Muscle layer of colon (tissue), 2 donors: ENCODE data around the gene HDAC5.
A peak's percentile ranks its signal among the peaks of the same experiment; 100 is the strongest.

Experiments used
- H3K27ac ChIP-seq: one replicate; pipeline ENCODE4 v1.7.0; 2013; ENCODE audit warnings: low read depth, mild to moderate bottlenecking, low read length, moderate library complexity
- H3K27me3 ChIP-seq, 2 donors: one replicate each; pipeline ENCODE4 v1.7.0; 2013; ENCODE audit warnings: low read length in 2 of 2, mild to moderate bottlenecking in 2 of 2; ENCODE audit not compliant: insufficient read depth in 2 of 2, control insufficient read depth in 1 of 2
- H3K36me3 ChIP-seq: one replicate; pipeline ENCODE4 v1.7.0; 2013; ENCODE audit warnings: mild to moderate bottlenecking, low read length; ENCODE audit not compliant: insufficient read depth
- H3K4me1 ChIP-seq: one replicate; pipeline ENCODE4 v1.7.0; 2013; ENCODE audit warnings: mild to moderate bottlenecking, low read length; ENCODE audit not compliant: insufficient read depth
- H3K4me3 ChIP-seq, 2 donors: one replicate each; pipeline ENCODE4 v1.7.0; 2013; ENCODE audit warnings: low read length in 2 of 2, low read depth in 1 of 2, mild to moderate bottlenecking in 1 of 2, moderate library complexity in 1 of 2
- H3K9ac ChIP-seq: one replicate; pipeline ENCODE4 v1.7.0; 2013; ENCODE audit warnings: low read length
- H3K9me3 ChIP-seq: one replicate; pipeline ENCODE4 v1.7.0; 2013; ENCODE audit warnings: mild to moderate bottlenecking, low read length
- donor health status: abdominal sarcoma.
- donor health status: Adenocarcinoma of cecum.

The HDAC5 gene

GRCh38 chr17:44079877-44080821, 43.3 kb downstream of the HDAC5 start:
- H3K4me1 ChIP-seq: no peaks in the 10 kb centered on the region
- peaks cover 92% of the 10 kb centered on the region for H3K36me3 ChIP-seq
- no peaks in the 10 kb centered on the region for H3K9me3 ChIP-seq
- H3K27me3 ChIP-seq: no peaks in the 10 kb centered on the region
- H3K4me3 ChIP-seq: no peak overlapping the region
- H3K27ac ChIP-seq: no peak overlapping the region
- H3K9ac ChIP-seq: no peak overlapping the region

GRCh38 chr17:44078412-44078811, 45.0 kb downstream of the HDAC5 start:
- Histone ChIP-seq H3K27ac (no peak overlapping the region), H3K36me3 (peaks cover 88% of the 10 kb centered on the region), H3K4me3 (no peak overlapping the region), H3K9me3 (no peaks in the 10 kb centered on the region), H3K9ac (no peak overlapping the region), H3K4me1 (no peaks in the 10 kb centered on the region), H3K27me3 (no peaks in the 10 kb centered on the region)

GRCh38 chr17:44077595-44077909, 45.9 kb downstream of the HDAC5 start:
- H3K27me3 ChIP-seq: no peaks in the 10 kb centered on the region
- H3K4me1 ChIP-seq: no peaks in the 10 kb centered on the region
- no peak overlapping the region for H3K4me3 ChIP-seq
- H3K27ac ChIP-seq: no peak overlapping the region
- H3K36me3 ChIP-seq: peaks cover 79% of the 10 kb centered on the region
- H3K9me3 ChIP-seq: no peaks in the 10 kb centered on the region
- H3K9ac ChIP-seq: no peak overlapping the region

GRCh38 chr17:44076716-44077594, 46.5 kb downstream of the HDAC5 start:
- Histone ChIP-seq H3K36me3 (peaks cover 73% of the 10 kb centered on the region), H3K27ac (no peak overlapping the region), H3K4me3 (no peak overlapping the region), H3K9ac (no peak overlapping the region), H3K9me3 (no peaks in the 10 kb centered on the region), H3K27me3 (no peaks in the 10 kb centered on the region), H3K4me1 (peaks cover 5% of the 10 kb centered on the region)

- H3K27me3 ChIP-seq: no peaks in the 10 kb centered on the region
- H3K36me3 ChIP-seq: peaks cover 67% of the 10 kb centered on the region
- H3K9me3 ChIP-seq: no peaks in the 10 kb centered on the region
- no peak overlapping the region for H3K27ac ChIP-seq
- H3K9ac ChIP-seq: no peak overlapping the region
- peaks cover 16% of the 10 kb centered on the region for H3K4me1 ChIP-seq
- no peak overlapping the region for H3K4me3 ChIP-seq
Observed at GRCh38 chr17:44075598-44076293, 47.7 kb downstream of the HDAC5 start.

- H3K9ac ChIP-seq: no peak overlapping the region
- no peaks in the 10 kb centered on the region for H3K27me3 ChIP-seq
- peaks cover 20% of the 10 kb centered on the region for H3K4me1 ChIP-seq
- H3K4me3 ChIP-seq: no peak overlapping the region
- H3K27ac ChIP-seq: no peak overlapping the region
- H3K36me3 ChIP-seq: peaks cover 59% of the 10 kb centered on the region
- H3K9me3 ChIP-seq: no peaks in the 10 kb centered on the region
Observed at GRCh38 chr17:44074911-44075285, 48.5 kb downstream of the HDAC5 start.

- H3K27ac ChIP-seq: no peak overlapping the region
- peaks cover 55% of the 10 kb centered on the region for H3K36me3 ChIP-seq
- H3K4me3 ChIP-seq: no peak overlapping the region
- no peaks in the 10 kb centered on the region for H3K27me3 ChIP-seq
- H3K9me3 ChIP-seq: no peaks in the 10 kb centered on the region
- H3K9ac ChIP-seq: no peak overlapping the region
- H3K4me1 ChIP-seq: peaks cover 20% of the 10 kb centered on the region
Observed at GRCh38 chr17:44074231-44074910, 49.1 kb downstream of the HDAC5 start.

- Histone ChIP-seq H3K4me3 (peak overlapping the region; percentile 75 to 87), H3K36me3 (peaks cover 29% of the 10 kb centered on the region), H3K27ac (no peak overlapping the region), H3K9me3 (no peaks in the 10 kb centered on the region), H3K9ac (no peak overlapping the region), H3K4me1 (peaks cover 25% of the 10 kb centered on the region), H3K27me3 (no peaks in the 10 kb centered on the region)
Observed at GRCh38 chr17:44071772-44072171, 51.7 kb downstream of the HDAC5 start.

GRCh38 chr17:44071198-44071520, 52.3 kb downstream of the HDAC5 start:
- Histone ChIP-seq H3K27ac (peak overlapping the region; percentile 76), H3K27me3 (no peaks in the 10 kb centered on the region), H3K4me1 (peaks cover 26% of the 10 kb centered on the region), H3K4me3 (peak overlapping the region; percentile 75 to 87), H3K36me3 (peaks cover 23% of the 10 kb centered on the region), H3K9ac (peak overlapping the region; percentile 19), H3K9me3 (no peaks in the 10 kb centered on the region)

GRCh38 chr17:44070455-44071197, 52.8 kb downstream of the HDAC5 start, which contains the start of gene G6PC3:
Gene G6PC3 (plus strand): TSS chr17:44070735. CDS start chr17:44070966, 231 bp downstream.
- no peaks in the 10 kb centered on the region for H3K9me3 ChIP-seq
- peaks cover 18% of the 10 kb centered on the region for H3K36me3 ChIP-seq
- H3K4me1 ChIP-seq: peaks cover 30% of the 10 kb centered on the region
- peak within 1 kb of the TSS; percentile 59 for H3K9ac ChIP-seq
- no peaks in the 10 kb centered on the region for H3K27me3 ChIP-seq
- peak within 1 kb of the TSS; percentile 75 to 87 for H3K4me3 ChIP-seq
- H3K27ac ChIP-seq: peak within 1 kb of the TSS; percentile 76
